Fibroblast of peridontal ligament (primary cell): Measurements from ENCODE around the gene COPZ1.
"Not testable (repeated sequence)": the region's sequence is repeated elsewhere in the genome, so short reads cannot be mapped to it uniquely, and the experiment has no call there.

Experiments
- DNase-seq: peaks from one replicate; pipeline ENCODE4 v3.0.0-alpha.2; 2010; ENCODE audit errors: extremely low read depth

The COPZ1 gene

GRCh38 chr12:54324617-54325441, at the start of gene COPZ1:
COPZ1 (plus strand) TSS chr12:54325131; CDS start chr12:54325164, 33 bp downstream.
- DNase-seq: peak; percentile 100

- no peak for DNase-seq
Observed at GRCh38 chr12:54276368-54276767, 48.6 kb upstream of the COPZ1 start.

- peak; percentile 63 for DNase-seq
Observed at GRCh38 chr12:54277823-54278276, 47.1 kb upstream of the COPZ1 start.

GRCh38 chr12:54279227-54279631, 45.7 kb upstream of the COPZ1 start:
- DNase-seq: no peak

- peak; percentile 100 for DNase-seq
Observed at GRCh38 chr12:54279632-54280467, 45.1 kb upstream of the COPZ1 start, which contains the start of gene CBX5. CBX5 (minus strand) TSS chr12:54280122; CDS start chr12:54257650, 22,472 bp downstream.

GRCh38 chr12:54280468-54281260, 44.3 kb upstream of the COPZ1 start, which contains the start of gene HNRNPA1:
HNRNPA1 (plus strand) TSS chr12:54280726; CDS start chr12:54280808, 82 bp downstream.
- peak; percentile 100 for DNase-seq

GRCh38 chr12:54281261-54281638, 43.7 kb upstream of the COPZ1 start:
- DNase-seq: not testable (repeated sequence)

- DNase-seq: not testable (repeated sequence)
Observed at GRCh38 chr12:54281694-54282093, 43.2 kb upstream of the COPZ1 start.

GRCh38 chr12:54282949-54283593, 41.9 kb upstream of the COPZ1 start:
- no peak for DNase-seq

- not testable (repeated sequence) for DNase-seq
Observed at GRCh38 chr12:54284070-54284780, 40.7 kb upstream of the COPZ1 start.

- no peak for DNase-seq
Observed at GRCh38 chr12:54285150-54286041, 39.5 kb upstream of the COPZ1 start.

- no peak for DNase-seq
Observed at GRCh38 chr12:54286042-54287030, 38.6 kb upstream of the COPZ1 start.

GRCh38 chr12:54287261-54288157, 37.4 kb upstream of the COPZ1 start:
- no peak for DNase-seq

- no peak for DNase-seq
Observed at GRCh38 chr12:54292083-54292930, 32.6 kb upstream of the COPZ1 start.

GRCh38 chr12:54292931-54293241, 32.0 kb upstream of the COPZ1 start:
- no peak for DNase-seq
